Measurements from ENCODE around the gene TOPORS.

DNA sequence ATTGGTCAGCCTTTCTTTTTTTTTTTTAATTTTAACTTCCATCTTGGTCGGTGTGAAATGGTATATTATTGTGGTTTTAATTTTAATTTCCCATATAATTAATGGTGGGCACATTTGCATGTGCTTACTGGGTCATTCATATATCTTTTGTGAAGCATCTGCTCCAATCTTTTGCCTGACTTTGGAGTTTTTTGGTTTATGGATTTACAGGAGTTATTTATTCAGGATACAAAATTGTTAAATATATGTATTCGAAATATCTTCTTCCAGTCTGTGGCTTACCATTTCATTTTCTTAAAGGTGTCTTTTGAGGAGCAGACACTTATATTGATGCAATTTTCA lies 25.7 kb downstream of the TOPORS start:
- TF ChIP-seq, protein P1, sequence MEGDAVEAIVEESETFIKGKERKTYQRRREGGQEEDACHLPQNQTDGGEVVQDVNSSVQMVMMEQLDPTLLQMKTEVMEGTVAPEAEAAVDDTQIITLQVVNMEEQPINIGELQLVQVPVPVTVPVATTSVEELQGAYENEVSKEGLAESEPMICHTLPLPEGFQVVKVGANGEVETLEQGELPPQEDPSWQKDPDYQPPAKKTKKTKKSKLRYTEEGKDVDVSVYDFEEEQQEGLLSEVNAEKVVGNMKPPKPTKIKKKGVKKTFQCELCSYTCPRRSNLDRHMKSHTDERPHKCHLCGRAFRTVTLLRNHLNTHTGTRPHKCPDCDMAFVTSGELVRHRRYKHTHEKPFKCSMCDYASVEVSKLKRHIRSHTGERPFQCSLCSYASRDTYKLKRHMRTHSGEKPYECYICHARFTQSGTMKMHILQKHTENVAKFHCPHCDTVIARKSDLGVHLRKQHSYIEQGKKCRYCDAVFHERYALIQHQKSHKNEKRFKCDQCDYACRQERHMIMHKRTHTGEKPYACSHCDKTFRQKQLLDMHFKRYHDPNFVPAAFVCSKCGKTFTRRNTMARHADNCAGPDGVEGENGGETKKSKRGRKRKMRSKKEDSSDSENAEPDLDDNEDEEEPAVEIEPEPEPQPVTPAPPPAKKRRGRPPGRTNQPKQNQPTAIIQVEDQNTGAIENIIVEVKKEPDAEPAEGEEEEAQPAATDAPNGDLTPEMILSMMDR (IDR thresholded peaks at IDR 0.05): no peak
- no peak for TF ChIP-seq POLR2A (IDR thresholded peaks at IDR 0.05)
